GM12878 (cell line): Measurements from ENCODE around the gene MROH7. TPM values are rescaled to one million over a fixed set of nuclear protein-coding genes. Genes with fewer than 3 reads are reported as not detected.

Source experiments
- ATAC-seq: fragments of 200-7000 bp; cut with Tn5 transposase; 3 replicates; pipeline ENCODE4 v1.9.1; 2020; ENCODE audit warnings: mild to moderate bottlenecking, moderate library complexity
- BruUV-seq: library from RNA; stranded (reverse); fragments of 400-500 nt; replicated peaks from 2 replicates; lab custom pipeline; 2021; lab: Mats Ljungman, UMichigan
- CTCF ChIA-PET: fragments of 300-600 bp; sonication (Branson Sonifier 250); formaldehyde crosslinking; extraction: SDS; loops from one replicate; lab custom pipeline; 2021; ENCODE audit warnings: inconsistent platforms; lab: Yijun Ruan, JAX
- POLR2A ChIA-PET: fragments of 350-600 bp; formaldehyde crosslinking; extraction: SDS; loops from one replicate; lab custom pipeline; 2021; ENCODE audit warnings: inconsistent platforms; lab: Charles Lee
- RAD21 ChIA-PET: fragments of 300-600 bp; sonication (Branson Sonifier 250); formaldehyde crosslinking; loops from one replicate; lab custom pipeline; 2023; ENCODE audit warnings: antibody characterized with exemption; ENCODE audit not compliant: unreplicated experiment; lab: Charles Lee
- SMC1A ChIA-PET: fragments of 300-600 bp; sonication (Branson Sonifier 250); formaldehyde crosslinking; loops from one replicate; lab custom pipeline; 2023; ENCODE audit not compliant: unreplicated experiment, uncharacterized antibody; lab: Charles Lee
- DNase-seq: peaks from one replicate; pipeline ENCODE4 v3.0.0-alpha.2; 2011; ENCODE audit warnings: low read depth, low spot score
- FAIRE-seq: peaks from 3 replicates; lab custom pipeline; 2011; peaks lifted over from hg19 to GRCh38; lab: Jason Lieb, UNC
- H2AFZ ChIP-seq: 2 replicates; pipeline ENCODE4 v1.6.0; 2011; ENCODE audit warnings: low read depth, low read length, control low read depth; ENCODE audit not compliant: control insufficient read depth
- H3K27ac ChIP-seq: 2 replicates; pipeline ENCODE4 v1.5.1; 2011; ENCODE audit warnings: control low read depth; ENCODE audit not compliant: control insufficient read depth, insufficient read depth
- H3K27me3 ChIP-seq, 2 experiments: replicated peaks in 1 of 2; 2 replicates each; pipeline versions ENCODE4 v1.6.0 to v1.6.1; 2011; ENCODE audit warnings: low read length in 1 of 2; ENCODE audit not compliant: control insufficient read depth in 2 of 2, insufficient read depth in 2 of 2
- H3K36me3 ChIP-seq, 2 experiments: 2 replicates each; pipeline ENCODE4 v1.5.1; 2011; ENCODE audit warnings: low read length in 1 of 2; ENCODE audit not compliant: control insufficient read depth in 2 of 2, insufficient read depth in 2 of 2
- H3K4me1 ChIP-seq: 2 replicates; pipeline ENCODE4 v1.6.1; 2011; ENCODE audit warnings: mild to moderate bottlenecking, low read length, moderate library complexity, mixed read lengths; ENCODE audit not compliant: control insufficient read depth, insufficient read depth
- H3K4me2 ChIP-seq: 2 replicates; pipeline ENCODE4 v1.6.0; 2011; ENCODE audit warnings: control low read depth; ENCODE audit not compliant: control insufficient read depth, insufficient read depth
- H3K4me3 ChIP-seq: fragments of 200-600 bp; sonication (generic); 2 replicates; pipeline ENCODE4 v1.5.1; 2016
- H3K79me2 ChIP-seq: 2 replicates; pipeline ENCODE4 v1.6.0; 2011; ENCODE audit warnings: low read length; ENCODE audit not compliant: control insufficient read depth, insufficient read depth
- H3K9ac ChIP-seq: 2 replicates; pipeline ENCODE4 v1.8.0; 2011; ENCODE audit warnings: low read length, control low read depth, mixed read lengths; ENCODE audit not compliant: control insufficient read depth, insufficient read depth
- H3K9me3 ChIP-seq: replicated peaks from 3 replicates; pipeline ENCODE4 v1.5.1; 2011; ENCODE audit warnings: mild to moderate bottlenecking, low read length; ENCODE audit not compliant: control insufficient read depth, insufficient read depth
- H4K20me1 ChIP-seq: 2 replicates; pipeline ENCODE4 v1.6.0; 2011; ENCODE audit not compliant: control insufficient read depth, insufficient read depth
- BHLHE40 ChIP-seq, 2 experiments: fragments of 450-650 bp in 1 of 2; IDR thresholded peaks; 2 replicates each; pipeline ENCODE4 v1.6.1; 2011 to 2017; ENCODE audit warnings: low read depth in 2 of 2, borderline replicate concordance in 1 of 2, improper control_type of control experiment in 1 of 2, low read length in 1 of 2, mild to moderate bottlenecking in 1 of 2
- HDAC6 ChIP-seq: fragments of 200-600 bp; sonication (generic); IDR thresholded peaks from one replicate; pipeline ENCODE4 v1.8.0; 2017; ENCODE audit warnings: antibody characterized with exemption; ENCODE audit not compliant: unreplicated experiment
- IKZF1 ChIP-seq: fragments of 450-650 bp; conservative IDR thresholded peaks from 2 replicates; pipeline ENCODE4 v1.6.1; 2017; ENCODE audit warnings: antibody characterized with exemption, mild to moderate bottlenecking
- MEF2A ChIP-seq: IDR thresholded peaks from 2 replicates; pipeline ENCODE4 v1.6.1; 2011; ENCODE audit warnings: low read depth, mild to moderate bottlenecking, low read length, moderate library complexity; ENCODE audit not compliant: insufficient read depth
- MEF2B ChIP-seq: fragments of 450-650 bp; IDR thresholded peaks from 2 replicates; pipeline ENCODE4 v1.6.1; 2018; ENCODE audit warnings: mild to moderate bottlenecking, moderate library complexity; ENCODE audit not compliant: partially characterized antibody, poor library complexity, severe bottlenecking
- NR2F1 ChIP-seq: fragments of 450-650 bp; conservative IDR thresholded peaks from 2 replicates; pipeline ENCODE4 v1.6.1; 2017; ENCODE audit warnings: mild to moderate bottlenecking
- PAX5 ChIP-seq: IDR thresholded peaks from 2 replicates; pipeline ENCODE4 v1.6.1; 2011; ENCODE audit warnings: low read depth, low read length, borderline replicate concordance
- PKNOX1 ChIP-seq: fragments of 450-650 bp; IDR thresholded peaks from 2 replicates; pipeline ENCODE4 v1.6.1; 2016; ENCODE audit warnings: mild to moderate bottlenecking
- SIX5 ChIP-seq: IDR thresholded peaks from 2 replicates; pipeline ENCODE4 v1.6.1; 2011; ENCODE audit warnings: mild to moderate bottlenecking, low read depth, low read length, moderate library complexity; ENCODE audit not compliant: severe bottlenecking
- SMAD1 ChIP-seq: fragments of 450-650 bp; IDR thresholded peaks from 2 replicates; pipeline ENCODE4 v1.6.1; 2018; ENCODE audit warnings: mild to moderate bottlenecking, low read depth; ENCODE audit not compliant: partially characterized antibody
- SUPT20H ChIP-seq: IDR thresholded peaks from 2 replicates; pipeline ENCODE4 v1.6.1; 2011; ENCODE audit warnings: low read depth, mild to moderate bottlenecking, low read length, moderate library complexity, borderline replicate concordance; ENCODE audit not compliant: control insufficient read depth
- USF2 ChIP-seq: IDR thresholded peaks from 2 replicates; pipeline ENCODE4 v1.6.1; 2011; ENCODE audit warnings: low read depth, low read length, improper control_type of control experiment, borderline replicate concordance
- WGBS: methylation state at CpG from one replicate; pipeline ENCODE4 v1.1.6; 2016; ENCODE audit warnings: low lambda C conversion rate; ENCODE audit not compliant: insufficient replicate concordance, insufficient coverage; ENCODE audit errors: missing lambda C conversion rate; 5-methylcytosine and 5-hydroxymethylcytosine counted together
- in situ Hi-C: fragments of 300-500 bp; cut with MboI; formaldehyde crosslinking; loops from 9 replicates; pipeline ENCODE4 v1.14.3; 2018; ENCODE audit warnings: mixed read lengths
- intact Hi-C: fragments of 100-400 bp; cut with micrococcal nuclease; formaldehyde crosslinking; loops from one replicate; pipeline ENCODE4 v1.14.2; 2022; ENCODE audit not compliant: unreplicated experiment
- polyA plus RNA-seq, 11 experiments: library from polyadenylated mRNA; depleted of rRNA in 4 of 11; unstranded in 6 of 11; stranded (reverse) in 5 of 11; fragments of >200 nt; fragmentation: Nextera tagmentation in 4 of 11; fragmentation: Illumina TruSeq in 1 of 11; extraction: Ambion mirVana in 4 of 11; extraction: Trizol in 1 of 11; gene quantifications; 1 replicate in 1 of 11; 2 replicates in 10 of 11; pipeline versions ENCODE4 v1.2.1 to v1.2.3, GENCODE V29; 2011 to 2016; ENCODE audit warnings: inconsistent platforms in 2 of 11, missing spikeins in 2 of 11, low read depth in 1 of 11
- total RNA-seq, 4 experiments: library from RNA; depleted of rRNA in 3 of 4; stranded (reverse); fragments of >200 nt in 3 of 4; fragmentation: Illumina TruSeq in 1 of 4; extraction: Trizol in 1 of 4; gene quantifications; 2 replicates each; pipeline versions ENCODE4 v1.2.1 to v1.2.3, GENCODE V29; 2013 to 2021

The MROH7 gene
- total and polyA plus RNA-seq, 10 of the 15 experiments (the other 5 are each of a cell fraction or from before 2014, with no cell fraction given), result 0.11 TPM; not detected in 9

GRCh38 chr1:54602554-54602953 lies 39.0 kb upstream of the MROH7 start:
- POLR2A ChIA-PET, result no interaction called here
- 42% methylated on average over 18 of the region's 18 CpGs for WGBS

GRCh38 chr1:54603241-54603640 lies 38.3 kb upstream of the MROH7 start:
- H3K9me3 ChIP-seq, result no peaks in the 10 kb centered on the region
- H3K79me2 ChIP-seq, result no peaks in the 10 kb centered on the region
- H3K4me1 ChIP-seq, result no peaks in the 10 kb centered on the region
- RAD21 ChIA-PET, result no interaction called here
- SMC1A ChIA-PET, result interaction anchor here (0.6 kb wide), 1 partner anchor 37 kb away, joined by 3 read pairs; no protein-coding TSS in a partner anchor
- 61% methylated on average over 6 of the region's 6 CpGs for WGBS
- BruUV-seq, result no TSS peak
- H4K20me1 ChIP-seq, result no peaks in the 10 kb centered on the region
- H3K27me3 ChIP-seq, result no peaks in the 10 kb centered on the region
- intact Hi-C loops (no loop called here), in situ Hi-C loops (no loop called here)
- no peak overlapping the region for H3K9ac ChIP-seq
- no peak overlapping the region for H3K27ac ChIP-seq
- no peak for FAIRE-seq
- no peak overlapping the region for H2AFZ ChIP-seq
- no peak for TF ChIP-seq MEF2B
- TF ChIP-seq USF2, result no peak
- TF ChIP-seq NR2F1, result no peak
- no peak for TF ChIP-seq BHLHE40 (IDR thresholded peaks at IDR 0.05; ENCODE audit: borderline replicate concordance in 1 of 2, low read depth in 2 of 2, low read length in 1 of 2)
- no peak for TF ChIP-seq PKNOX1
- TF ChIP-seq SMAD1, result no peak
- no peak for TF ChIP-seq SUPT20H
- TF ChIP-seq MEF2A, result no peak
- TF ChIP-seq HDAC6, result no peak
- TF ChIP-seq IKZF1, result no peak
- CTCF ChIA-PET, result no interaction called here
- no peak for ATAC-seq
- POLR2A ChIA-PET, result no interaction called here
- H3K36me3 ChIP-seq, result no peaks in the 10 kb centered on the region
- no peak overlapping the region for H3K4me3 ChIP-seq
- H3K4me2 ChIP-seq, result no peak overlapping the region
- no peak for DNase-seq

More at GRCh38 chr1:54602554-54602953, 39.0 kb upstream of the MROH7 start:
- Histone ChIP-seq H2AFZ (no peak overlapping the region), H3K27ac (no peak overlapping the region), H3K9ac (no peak overlapping the region), H3K9me3 (no peaks in the 10 kb centered on the region), H3K4me1 (no peaks in the 10 kb centered on the region), H3K4me2 (no peak overlapping the region), H3K4me3 (no peak overlapping the region), H3K79me2 (no peaks in the 10 kb centered on the region), H3K36me3 (no peaks in the 10 kb centered on the region), H3K27me3 (no peaks in the 10 kb centered on the region), H4K20me1 (no peaks in the 10 kb centered on the region)
- TF ChIP-seq SIX5, result no peak
- TF ChIP-seq PAX5, result peak; percentile 85
- in situ Hi-C loops (no loop called here), intact Hi-C loops (no loop called here)
- BruUV-seq, result no TSS peak
- no peak for FAIRE-seq
- ChIA-PET SMC1A (interaction anchor here (0.6 kb wide), 1 partner anchor 36 kb away, joined by 3 read pairs; no protein-coding TSS in a partner anchor), RAD21 (no interaction called here), CTCF (interaction anchor here (1.0 kb wide), 1 partner anchor 11 kb away, joined by 3 read pairs; no protein-coding TSS in a partner anchor)
- no peak for DNase-seq
- no peak for ATAC-seq
